Measurements from ENCODE around the gene EFNB1. TPM values are rescaled to one million over a fixed set of nuclear protein-coding genes. Genes with fewer than 3 reads are reported as not detected.

The EFNB1 gene
- total and polyA plus RNA-seq, 2 of the 8 experiments (the other 6 are each of a cell fraction or from before 2014, with no cell fraction given): 2.3 to 5.4 TPM

DNA sequence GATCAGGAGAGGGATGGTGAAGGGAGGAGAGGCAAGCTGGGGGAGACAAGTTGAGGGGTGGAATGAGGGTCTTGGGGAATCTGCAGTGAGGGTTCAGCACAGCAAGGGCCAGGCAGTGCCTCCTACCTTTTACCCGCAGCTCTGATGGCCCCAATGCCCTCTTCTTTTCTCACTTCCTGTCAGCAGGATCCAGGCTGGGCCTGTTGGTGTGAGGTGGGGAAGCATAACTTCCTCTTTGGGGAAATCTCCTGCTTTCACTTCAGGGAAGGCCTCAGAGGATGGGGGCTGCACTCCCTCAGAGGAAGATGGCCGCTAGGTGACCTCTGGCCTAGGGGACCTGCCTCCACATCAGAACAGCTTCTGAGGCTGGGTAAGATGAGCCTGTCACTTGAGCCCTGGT is 36.5 kb downstream of the EFNB1 start (continued):
- TF ChIP-seq, protein P1, sequence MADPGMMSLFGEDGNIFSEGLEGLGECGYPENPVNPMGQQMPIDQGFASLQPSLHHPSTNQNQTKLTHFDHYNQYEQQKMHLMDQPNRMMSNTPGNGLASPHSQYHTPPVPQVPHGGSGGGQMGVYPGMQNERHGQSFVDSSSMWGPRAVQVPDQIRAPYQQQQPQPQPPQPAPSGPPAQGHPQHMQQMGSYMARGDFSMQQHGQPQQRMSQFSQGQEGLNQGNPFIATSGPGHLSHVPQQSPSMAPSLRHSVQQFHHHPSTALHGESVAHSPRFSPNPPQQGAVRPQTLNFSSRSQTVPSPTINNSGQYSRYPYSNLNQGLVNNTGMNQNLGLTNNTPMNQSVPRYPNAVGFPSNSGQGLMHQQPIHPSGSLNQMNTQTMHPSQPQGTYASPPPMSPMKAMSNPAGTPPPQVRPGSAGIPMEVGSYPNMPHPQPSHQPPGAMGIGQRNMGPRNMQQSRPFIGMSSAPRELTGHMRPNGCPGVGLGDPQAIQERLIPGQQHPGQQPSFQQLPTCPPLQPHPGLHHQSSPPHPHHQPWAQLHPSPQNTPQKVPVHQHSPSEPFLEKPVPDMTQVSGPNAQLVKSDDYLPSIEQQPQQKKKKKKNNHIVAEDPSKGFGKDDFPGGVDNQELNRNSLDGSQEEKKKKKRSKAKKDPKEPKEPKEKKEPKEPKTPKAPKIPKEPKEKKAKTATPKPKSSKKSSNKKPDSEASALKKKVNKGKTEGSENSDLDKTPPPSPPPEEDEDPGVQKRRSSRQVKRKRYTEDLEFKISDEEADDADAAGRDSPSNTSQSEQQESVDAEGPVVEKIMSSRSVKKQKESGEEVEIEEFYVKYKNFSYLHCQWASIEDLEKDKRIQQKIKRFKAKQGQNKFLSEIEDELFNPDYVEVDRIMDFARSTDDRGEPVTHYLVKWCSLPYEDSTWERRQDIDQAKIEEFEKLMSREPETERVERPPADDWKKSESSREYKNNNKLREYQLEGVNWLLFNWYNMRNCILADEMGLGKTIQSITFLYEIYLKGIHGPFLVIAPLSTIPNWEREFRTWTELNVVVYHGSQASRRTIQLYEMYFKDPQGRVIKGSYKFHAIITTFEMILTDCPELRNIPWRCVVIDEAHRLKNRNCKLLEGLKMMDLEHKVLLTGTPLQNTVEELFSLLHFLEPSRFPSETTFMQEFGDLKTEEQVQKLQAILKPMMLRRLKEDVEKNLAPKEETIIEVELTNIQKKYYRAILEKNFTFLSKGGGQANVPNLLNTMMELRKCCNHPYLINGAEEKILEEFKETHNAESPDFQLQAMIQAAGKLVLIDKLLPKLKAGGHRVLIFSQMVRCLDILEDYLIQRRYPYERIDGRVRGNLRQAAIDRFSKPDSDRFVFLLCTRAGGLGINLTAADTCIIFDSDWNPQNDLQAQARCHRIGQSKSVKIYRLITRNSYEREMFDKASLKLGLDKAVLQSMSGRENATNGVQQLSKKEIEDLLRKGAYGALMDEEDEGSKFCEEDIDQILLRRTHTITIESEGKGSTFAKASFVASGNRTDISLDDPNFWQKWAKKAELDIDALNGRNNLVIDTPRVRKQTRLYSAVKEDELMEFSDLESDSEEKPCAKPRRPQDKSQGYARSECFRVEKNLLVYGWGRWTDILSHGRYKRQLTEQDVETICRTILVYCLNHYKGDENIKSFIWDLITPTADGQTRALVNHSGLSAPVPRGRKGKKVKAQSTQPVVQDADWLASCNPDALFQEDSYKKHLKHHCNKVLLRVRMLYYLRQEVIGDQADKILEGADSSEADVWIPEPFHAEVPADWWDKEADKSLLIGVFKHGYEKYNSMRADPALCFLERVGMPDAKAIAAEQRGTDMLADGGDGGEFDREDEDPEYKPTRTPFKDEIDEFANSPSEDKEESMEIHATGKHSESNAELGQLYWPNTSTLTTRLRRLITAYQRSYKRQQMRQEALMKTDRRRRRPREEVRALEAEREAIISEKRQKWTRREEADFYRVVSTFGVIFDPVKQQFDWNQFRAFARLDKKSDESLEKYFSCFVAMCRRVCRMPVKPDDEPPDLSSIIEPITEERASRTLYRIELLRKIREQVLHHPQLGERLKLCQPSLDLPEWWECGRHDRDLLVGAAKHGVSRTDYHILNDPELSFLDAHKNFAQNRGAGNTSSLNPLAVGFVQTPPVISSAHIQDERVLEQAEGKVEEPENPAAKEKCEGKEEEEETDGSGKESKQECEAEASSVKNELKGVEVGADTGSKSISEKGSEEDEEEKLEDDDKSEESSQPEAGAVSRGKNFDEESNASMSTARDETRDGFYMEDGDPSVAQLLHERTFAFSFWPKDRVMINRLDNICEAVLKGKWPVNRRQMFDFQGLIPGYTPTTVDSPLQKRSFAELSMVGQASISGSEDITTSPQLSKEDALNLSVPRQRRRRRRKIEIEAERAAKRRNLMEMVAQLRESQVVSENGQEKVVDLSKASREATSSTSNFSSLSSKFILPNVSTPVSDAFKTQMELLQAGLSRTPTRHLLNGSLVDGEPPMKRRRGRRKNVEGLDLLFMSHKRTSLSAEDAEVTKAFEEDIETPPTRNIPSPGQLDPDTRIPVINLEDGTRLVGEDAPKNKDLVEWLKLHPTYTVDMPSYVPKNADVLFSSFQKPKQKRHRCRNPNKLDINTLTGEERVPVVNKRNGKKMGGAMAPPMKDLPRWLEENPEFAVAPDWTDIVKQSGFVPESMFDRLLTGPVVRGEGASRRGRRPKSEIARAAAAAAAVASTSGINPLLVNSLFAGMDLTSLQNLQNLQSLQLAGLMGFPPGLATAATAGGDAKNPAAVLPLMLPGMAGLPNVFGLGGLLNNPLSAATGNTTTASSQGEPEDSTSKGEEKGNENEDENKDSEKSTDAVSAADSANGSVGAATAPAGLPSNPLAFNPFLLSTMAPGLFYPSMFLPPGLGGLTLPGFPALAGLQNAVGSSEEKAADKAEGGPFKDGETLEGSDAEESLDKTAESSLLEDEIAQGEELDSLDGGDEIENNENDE (IDR thresholded peaks at IDR 0.05; ENCODE audit: insufficient replicate concordance, low read length): no peak
- TF ChIP-seq SIRT6 (IDR thresholded peaks at IDR 0.05; ENCODE audit: low read length): no peak
